ENCODE results near the gene GATAD2A. TPM values are rescaled to one million over a fixed set of nuclear protein-coding genes. Genes with fewer than 3 reads are reported as not detected.

Gene GATAD2A
- total RNA-seq, 1 experiment from 2014 or later, result 189 TPM

DNA sequence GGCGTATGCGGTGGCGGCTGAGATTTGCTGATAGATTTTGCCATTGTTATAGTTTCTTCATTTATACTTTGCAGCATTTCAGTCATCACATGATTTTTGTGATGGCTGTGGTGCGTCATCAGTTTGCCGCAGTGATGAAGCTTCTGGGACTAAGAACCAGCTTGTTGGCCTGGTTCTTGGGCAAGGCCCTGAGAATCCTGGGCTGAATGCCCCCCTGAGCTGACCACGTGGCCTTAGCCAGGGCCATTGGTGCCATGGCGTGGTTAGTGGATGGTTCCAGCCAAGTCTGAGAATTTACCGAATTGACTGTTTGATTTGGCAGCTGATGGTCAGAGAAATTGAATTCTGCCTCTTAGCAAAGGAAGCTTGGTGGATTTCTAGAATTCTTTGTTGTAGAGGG is 17.8 kb downstream of the GATAD2A start:
- Histone ChIP-seq H4K20me1 (ENCODE audit: control insufficient read depth, insufficient read depth, insufficient read length) (no peaks in the 10 kb centered on the region), H3K27me3 (ENCODE audit: insufficient read depth, low read length) (no peaks in the 10 kb centered on the region), H3T11ph (ENCODE audit: low read length) (no peak overlapping the region), H3K56ac (ENCODE audit: insufficient read length, low read depth, low read length) (no peak overlapping the region), H3K27ac (ENCODE audit: insufficient read length, low read depth, low read length) (no peak overlapping the region), H3K4me2 (ENCODE audit: insufficient read depth, insufficient read length, low read length) (no peak overlapping the region), H3K14ac (ENCODE audit: insufficient read depth, low read length) (no peak overlapping the region; the same call in 1 of the 2 replicates), H3K79me2 (ENCODE audit: insufficient read depth, low read length) (peaks cover 81% of the 10 kb centered on the region; the same call in 1 of the 2 replicates), H2BK5ac (ENCODE audit: insufficient read length, low read length) (no peak overlapping the region), H2BK20ac (ENCODE audit: low read depth, low read length, poor library complexity, severe bottlenecking) (no peak overlapping the region), H4K91ac (ENCODE audit: insufficient read length, low read depth, low read length) (no peak overlapping the region), H3K4me1 (ENCODE audit: insufficient read depth, low read length) (peaks cover 2% of the 10 kb centered on the region; the same call in 1 of the 2 replicates), H3K9ac (ENCODE audit: extremely low read depth, insufficient read length, low read length) (no peak overlapping the region), H3K4ac (ENCODE audit: low read depth, low read length) (no peak overlapping the region), H3K23me2 (ENCODE audit: insufficient read length, low read depth, low read length, poor library complexity, severe bottlenecking) (no peaks in the 10 kb centered on the region), H3K79me1 (ENCODE audit: insufficient read depth, low read depth, low read length, poor library complexity, severe bottlenecking) (peaks cover 21% of the 10 kb centered on the region), H4K5ac (ENCODE audit: insufficient read length, low read depth, low read length) (no peak overlapping the region), H2BK12ac (ENCODE audit: insufficient read length, low read depth, low read length) (no peak overlapping the region), H2AK5ac (ENCODE audit: insufficient read length, low read length) (no peak overlapping the region), H2AFZ (ENCODE audit: low read length) (no peak overlapping the region), H3K23ac (ENCODE audit: insufficient read length, low read depth, low read length) (no peak overlapping the region), H3K9me3 (ENCODE audit: control insufficient read depth, low read depth, low read length) (no peaks in the 10 kb centered on the region), H2BK120ac (ENCODE audit: low read depth, low read length, poor library complexity, severe bottlenecking) (no peak overlapping the region), H2BK15ac (ENCODE audit: low read depth, low read length) (no peak overlapping the region), H3K18ac (ENCODE audit: insufficient read length, low read depth, low read length) (no peak overlapping the region), H4K8ac (replicated peaks; ENCODE audit: insufficient read length, low read depth, low read length) (no peak overlapping the region)
- TF ChIP-seq, protein P1, sequence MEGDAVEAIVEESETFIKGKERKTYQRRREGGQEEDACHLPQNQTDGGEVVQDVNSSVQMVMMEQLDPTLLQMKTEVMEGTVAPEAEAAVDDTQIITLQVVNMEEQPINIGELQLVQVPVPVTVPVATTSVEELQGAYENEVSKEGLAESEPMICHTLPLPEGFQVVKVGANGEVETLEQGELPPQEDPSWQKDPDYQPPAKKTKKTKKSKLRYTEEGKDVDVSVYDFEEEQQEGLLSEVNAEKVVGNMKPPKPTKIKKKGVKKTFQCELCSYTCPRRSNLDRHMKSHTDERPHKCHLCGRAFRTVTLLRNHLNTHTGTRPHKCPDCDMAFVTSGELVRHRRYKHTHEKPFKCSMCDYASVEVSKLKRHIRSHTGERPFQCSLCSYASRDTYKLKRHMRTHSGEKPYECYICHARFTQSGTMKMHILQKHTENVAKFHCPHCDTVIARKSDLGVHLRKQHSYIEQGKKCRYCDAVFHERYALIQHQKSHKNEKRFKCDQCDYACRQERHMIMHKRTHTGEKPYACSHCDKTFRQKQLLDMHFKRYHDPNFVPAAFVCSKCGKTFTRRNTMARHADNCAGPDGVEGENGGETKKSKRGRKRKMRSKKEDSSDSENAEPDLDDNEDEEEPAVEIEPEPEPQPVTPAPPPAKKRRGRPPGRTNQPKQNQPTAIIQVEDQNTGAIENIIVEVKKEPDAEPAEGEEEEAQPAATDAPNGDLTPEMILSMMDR (conservative IDR thresholded peaks at IDR 0.05), result no peak
- no CpG with 5 or more reads among the region's 8 CpGs for WGBS (ENCODE audit: extremely low coverage, insufficient read length, low lambda C conversion rate)
- no peak for DNase-seq
- Mint-ChIP-seq H3K27ac (peak overlapping the region in 2 of 3 experiments; percentile 70 to 72; a peak in 4 of 7 replicates), H3K9me3 (no peaks in the 10 kb centered on the region), H3K27me3 (ENCODE audit: low read depth) (0 out of 2 replicates have a peak, but pooled peaks cover under 1% of the 10 kb centered on the region), H3K4me1 (peaks cover 40 to 61% of the 10 kb centered on the region in 2 experiments), H3K4me3 (no peak overlapping the region; a peak in 1 of 5 replicates), H3K36me3 (ENCODE audit: insufficient read depth in 1 of 3, low read depth in 3 of 3) (peaks cover 0 to 12% (median 10%) of the 10 kb centered on the region in 3 experiments; a peak in 4 of 7 replicates)
